Measurements from ENCODE around the gene ARMC7.

ARMC7 gene

DNA sequence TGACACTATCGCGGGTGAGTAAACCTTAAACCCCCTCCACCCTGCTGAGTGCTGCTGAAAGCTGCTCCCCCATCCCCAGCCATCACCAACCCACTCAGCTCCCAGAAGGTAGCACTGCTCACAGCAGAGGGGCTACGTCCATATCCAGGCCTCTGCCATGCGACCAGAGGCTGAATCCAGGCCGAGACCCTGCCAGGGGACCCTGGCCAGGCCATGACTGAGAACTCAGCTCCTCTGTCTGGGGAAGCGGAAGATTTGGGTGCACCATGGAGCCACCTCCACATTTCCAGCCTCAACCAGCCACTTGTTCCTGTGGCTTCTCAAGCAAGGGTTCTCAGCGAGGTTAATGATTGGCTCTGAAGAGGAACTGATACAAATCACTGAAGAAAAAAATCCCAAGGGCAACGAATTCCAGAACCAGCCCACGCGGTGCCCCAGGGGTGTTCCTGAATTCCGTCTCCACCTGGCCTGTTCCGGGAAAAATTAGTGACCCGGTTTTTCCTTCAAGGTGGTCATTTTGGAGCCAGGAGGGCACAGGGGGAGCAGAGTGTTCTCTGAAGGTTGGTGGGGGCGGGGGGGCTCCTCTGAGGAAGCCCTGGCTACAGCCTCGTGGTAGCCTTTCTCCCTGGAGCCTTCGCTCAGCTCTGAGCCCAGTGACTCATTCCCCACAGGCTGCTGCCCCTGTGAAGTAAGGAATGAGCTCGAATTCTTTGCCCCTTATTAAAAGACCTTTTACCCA is 31.3 kb upstream of the ARMC7 start:
- DNase-seq = peak; percentile 92

DNA sequence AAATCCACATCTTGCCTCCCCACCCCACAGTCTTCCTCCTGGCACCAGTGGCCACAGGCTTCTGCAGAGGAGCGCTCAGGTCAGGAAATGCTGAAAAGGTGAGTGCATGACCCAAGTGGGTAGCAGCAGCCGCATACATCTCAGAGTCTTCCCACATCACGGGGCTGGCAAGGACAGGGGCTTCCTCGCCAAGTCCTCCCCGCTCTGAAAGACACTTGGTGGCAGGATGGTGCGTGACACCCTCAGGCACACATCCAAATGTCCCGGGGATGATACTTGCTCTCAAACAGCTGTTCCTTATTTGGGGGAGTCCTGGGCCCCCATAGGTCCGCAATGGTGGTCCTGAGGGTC is 30.8 kb upstream of the ARMC7 start:
- DNase-seq = no peak

DNA sequence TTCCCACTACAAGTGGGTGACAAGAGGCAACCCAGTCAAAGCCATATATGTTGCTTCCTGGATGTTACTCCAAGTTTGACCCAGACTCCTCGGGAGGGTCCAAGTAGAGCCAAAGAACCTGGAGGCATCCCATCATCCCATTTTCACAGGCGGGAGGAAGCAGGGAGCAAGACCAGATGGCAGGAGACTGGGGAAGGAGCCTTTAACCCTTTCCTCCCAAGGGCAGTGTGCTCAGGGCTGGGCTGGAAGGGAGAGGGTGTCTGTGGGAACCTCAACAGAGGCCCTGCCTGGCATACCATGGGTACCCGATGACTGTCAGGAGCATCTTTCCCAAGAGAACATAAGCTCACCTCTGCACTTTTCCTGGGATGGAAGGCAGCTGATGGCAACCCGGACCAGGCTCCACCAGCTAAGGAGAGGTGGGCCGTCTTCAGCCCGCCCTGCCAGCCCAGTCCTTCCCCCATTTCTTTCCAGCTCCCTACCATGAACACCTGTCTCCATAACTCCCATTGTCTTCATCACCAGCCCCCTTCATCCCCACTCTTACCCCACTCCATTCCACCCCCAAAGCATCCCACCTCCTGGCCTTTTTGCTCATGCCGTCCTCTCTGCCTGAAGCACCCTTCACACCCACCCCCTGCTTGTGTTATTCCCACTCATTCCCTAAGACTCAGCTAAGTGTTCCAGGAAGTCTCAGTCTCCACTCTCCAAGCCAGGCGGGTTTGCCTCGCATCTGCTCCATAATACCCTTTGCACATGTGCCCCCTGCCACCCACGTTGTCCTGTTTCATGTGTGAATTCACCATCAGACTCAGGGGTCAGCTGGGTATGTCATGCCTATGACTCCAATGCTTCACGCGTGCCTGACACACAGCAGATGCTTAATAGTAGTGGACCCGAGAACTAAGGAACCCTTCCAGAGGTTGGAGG is 27.9 kb upstream of the ARMC7 start:
- DNase-seq = no peak

DNA sequence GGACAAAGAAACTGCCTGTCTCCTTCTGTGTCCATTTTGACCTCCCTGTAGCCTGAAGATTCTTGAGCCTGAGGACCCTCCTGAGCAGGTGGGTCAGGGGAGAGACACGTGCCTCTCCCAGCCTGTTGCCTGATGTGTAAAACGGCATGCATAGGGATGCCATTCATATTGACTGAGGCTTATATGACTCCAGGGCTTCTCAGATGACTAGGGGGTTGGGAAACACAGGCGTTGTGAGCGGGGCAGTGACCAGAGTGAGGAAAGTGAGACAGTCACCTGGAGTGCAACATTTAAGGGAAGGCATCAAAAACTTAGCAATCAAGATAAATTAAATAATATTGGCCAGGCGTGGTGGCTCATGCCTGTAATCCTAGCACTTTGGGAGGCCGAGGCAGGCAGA is 27.1 kb upstream of the ARMC7 start:
- DNase-seq = no peak

GRCh38 chr17:75084039-75084660 is 25.6 kb upstream of the ARMC7 start:
- DNase-seq = peak; percentile 30

DNA sequence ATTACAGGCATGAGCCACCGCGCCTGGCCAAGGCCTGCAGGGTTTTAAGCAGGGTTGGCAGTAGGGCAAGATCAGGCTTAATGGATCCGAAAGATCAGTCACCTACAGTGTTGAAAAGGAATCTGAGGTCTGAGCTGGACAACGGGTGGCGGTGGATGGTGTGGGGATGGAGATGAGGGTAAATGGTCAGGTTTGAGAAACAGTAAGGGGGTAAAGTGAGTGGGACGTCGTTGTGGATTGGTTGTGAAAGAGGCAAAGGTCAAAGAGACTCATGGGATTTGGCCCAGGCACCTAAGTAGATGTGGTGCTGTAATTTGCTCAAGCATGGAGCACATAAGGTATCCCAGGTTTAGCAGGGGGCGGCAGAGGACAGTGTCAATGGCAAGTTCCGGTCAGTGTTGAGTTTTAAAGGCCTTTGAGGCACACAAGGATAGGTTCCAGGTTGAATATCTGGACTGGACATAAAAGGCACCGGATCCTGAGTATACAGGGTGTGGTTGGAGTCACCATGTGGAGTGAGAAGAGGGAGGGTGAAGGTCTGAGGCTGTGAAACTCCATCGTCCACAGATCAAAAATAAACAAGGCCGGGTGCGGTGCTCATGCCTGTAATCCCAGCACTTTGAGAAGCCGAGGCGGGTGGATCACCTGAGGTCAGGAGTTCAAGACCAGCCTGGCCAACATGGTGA is 23.1 kb upstream of the ARMC7 start:
- no peak for DNase-seq

DNA sequence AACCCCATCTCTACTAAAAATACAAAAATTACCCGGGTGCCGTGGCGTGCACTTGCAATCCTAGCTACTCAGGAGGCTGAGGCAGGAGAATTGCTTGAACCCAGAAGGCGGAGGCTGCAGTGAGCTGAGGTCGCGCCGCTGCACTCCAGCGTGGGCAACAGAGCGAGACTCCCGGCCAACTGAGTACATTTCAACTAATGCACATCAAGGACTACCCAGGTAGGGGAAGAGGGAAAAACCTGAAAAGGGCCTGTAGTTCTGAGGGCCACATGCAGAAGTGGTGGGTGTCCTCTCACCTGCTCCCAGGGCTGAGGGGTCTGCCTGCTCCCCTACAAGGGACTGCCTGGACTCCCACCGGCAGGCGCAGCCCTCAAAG is 22.6 kb upstream of the ARMC7 start:
- no peak for DNase-seq

- DNase-seq = peak; percentile 91
These were observed 22.0 kb upstream of the ARMC7 start, which contains the start of gene SLC16A5 for GRCh38 chr17:75087558-75088453. SLC16A5 (plus strand) TSS chr17:75087954; CDS start chr17:75093637, 5,683 bp downstream.

DNA sequence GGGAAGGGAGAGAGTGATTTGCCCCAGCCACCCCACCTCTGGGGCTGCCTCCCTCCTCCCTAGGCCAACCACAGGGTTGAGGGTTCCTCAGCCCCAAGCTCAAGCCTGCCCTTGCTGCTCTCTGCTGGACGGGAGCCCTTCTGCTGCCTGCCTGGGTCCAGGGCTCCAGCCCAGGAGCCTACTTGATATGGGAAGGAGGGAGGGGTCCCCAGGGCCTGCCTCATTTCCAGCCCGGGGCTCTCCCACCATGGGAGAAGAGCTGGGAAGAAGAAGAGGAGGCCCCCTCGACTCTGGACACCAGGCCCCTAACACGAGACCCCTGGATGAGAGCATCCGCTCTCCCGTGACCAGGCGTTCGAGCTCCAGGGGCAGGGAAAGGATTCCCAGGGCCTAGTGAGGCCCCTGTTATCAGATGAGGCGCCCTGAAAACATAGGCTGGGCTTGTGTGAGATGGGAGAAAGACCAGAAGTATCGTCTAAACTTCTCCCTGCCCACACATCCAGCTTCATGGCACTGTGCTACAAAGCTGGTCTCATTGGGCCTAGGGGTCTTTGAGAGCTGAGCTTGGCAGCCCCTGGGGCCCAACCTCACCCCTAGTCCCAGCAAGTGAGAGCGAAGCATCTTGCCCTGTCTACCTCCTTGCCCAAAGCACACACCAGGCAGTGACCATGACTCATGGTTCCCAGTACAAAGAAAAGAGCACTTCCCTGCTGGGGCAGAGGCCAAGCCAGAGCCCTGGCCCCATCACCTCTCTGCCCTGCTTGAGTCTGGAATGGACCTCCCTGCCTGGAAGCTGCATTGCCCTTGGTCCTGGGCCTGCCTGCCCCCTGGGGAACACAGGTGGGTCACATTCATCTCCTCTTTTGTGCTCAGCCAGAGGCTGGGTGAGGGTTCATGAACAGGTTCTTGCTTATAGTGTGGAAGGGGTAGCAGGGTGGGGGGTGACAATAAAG is 21.0 kb upstream of the ARMC7 start:
- DNase-seq = peak; percentile 49

- DNase-seq = peak; percentile 54
These were observed 18.6 kb upstream of the ARMC7 start for GRCh38 chr17:75090871-75091854.

GRCh38 chr17:75091855-75092327 is 17.9 kb upstream of the ARMC7 start:
- DNase-seq = no peak

DNA sequence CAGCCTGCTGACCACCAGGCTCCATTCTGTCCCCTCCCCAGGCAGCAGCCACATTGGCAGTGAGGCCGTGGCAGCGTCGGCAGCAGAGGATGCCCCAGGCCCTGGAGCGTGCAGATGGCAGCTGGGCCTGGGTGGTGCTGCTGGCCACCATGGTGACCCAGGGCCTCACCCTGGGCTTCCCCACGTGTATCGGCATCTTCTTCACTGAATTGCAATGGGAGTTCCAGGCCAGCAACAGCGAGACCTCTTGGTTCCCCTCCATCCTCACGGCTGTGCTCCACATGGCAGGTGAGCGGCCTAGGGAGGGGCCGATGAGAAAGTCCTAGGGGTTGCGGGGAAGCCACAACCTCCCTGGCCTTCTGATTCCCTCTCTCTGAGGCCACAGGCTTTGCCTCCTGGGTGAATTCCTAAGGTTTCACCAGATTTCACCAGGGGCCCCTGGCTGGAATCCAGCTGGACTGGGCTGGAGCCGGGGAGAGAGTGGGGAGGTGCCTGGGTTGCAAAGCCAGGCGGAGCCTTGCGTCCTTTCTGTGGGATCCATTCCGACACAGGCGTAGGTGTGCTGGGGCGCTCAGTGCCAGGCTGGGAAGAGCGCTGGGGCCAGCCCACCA is 16.1 kb upstream of the ARMC7 start:
- DNase-seq = peak; percentile 89

DNA sequence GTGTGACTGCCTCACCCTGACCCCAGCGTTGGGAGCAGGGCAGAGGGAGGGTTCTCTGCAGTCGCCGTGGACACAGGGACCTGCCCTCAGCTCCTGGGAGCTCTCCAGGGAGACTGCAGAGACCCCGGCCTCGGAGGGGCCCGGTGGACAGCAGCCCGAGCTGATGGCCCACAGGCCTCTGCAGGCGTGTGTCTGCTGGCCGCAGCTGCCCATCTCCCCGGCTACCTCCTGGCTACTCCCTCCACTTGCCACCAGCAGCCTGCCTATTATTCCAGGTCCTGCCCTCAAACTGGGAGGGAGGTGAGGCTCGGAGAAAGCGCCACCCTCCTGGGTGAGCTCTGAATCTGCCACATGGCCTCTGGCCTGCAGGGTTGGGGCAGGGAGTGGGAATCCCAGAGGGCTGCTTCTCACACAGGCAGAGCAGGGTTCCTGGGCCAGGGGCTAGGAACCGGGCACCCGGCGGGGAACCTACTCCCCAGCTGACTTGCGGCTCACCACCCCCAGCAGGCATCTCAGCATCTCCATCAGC is 14.8 kb upstream of the ARMC7 start:
- DNase-seq = no peak

GRCh38 chr17:75096082-75096625 is 13.6 kb upstream of the ARMC7 start:
- DNase-seq = peak; percentile 92

DNA sequence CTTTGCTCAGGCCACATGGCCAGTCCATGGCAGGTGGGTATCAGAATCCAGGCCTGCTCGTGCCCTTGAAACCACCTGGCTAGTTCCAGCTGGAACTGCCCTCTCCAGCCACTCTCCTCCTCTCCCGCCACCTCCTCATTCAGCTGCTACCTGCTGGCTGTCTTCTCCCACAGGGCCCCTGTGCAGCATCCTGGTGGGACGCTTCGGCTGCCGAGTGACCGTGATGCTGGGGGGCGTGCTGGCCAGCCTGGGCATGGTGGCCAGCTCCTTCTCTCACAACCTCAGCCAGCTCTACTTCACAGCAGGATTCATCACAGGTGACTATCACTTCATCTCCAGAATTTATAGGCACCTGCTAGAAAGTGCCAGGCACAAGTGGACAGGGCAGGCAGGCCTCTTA is 11.9 kb upstream of the ARMC7 start:
- no peak for DNase-seq

DNA sequence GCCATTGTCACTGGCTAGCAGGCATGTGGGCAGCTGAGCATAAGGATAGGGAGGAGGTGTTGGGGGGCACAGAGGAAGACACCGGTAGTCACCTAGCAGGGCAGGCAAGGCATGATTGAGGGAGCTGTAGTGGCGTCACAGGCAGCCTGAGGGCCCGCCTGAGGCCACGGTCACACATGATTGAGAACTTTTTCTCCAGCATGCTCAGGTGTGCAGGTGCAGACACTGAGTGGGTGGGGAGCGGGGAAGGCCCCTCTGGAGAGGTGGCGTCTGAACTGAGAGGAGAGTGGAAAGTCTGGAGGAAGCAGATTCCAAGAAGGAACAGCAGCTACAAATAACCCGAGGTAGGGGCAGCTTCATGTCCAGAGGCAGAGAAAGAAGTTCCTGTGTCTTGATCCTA is 10.9 kb upstream of the ARMC7 start:
- no peak for DNase-seq

GRCh38 chr17:75099881-75100595 is 9.7 kb upstream of the ARMC7 start:
- no peak for DNase-seq

- DNase-seq = no peak
These were observed 7.4 kb upstream of the ARMC7 start for GRCh38 chr17:75102385-75102821.
